Neural cell (in vitro differentiated cells): ENCODE measurements around the gene NF1. TPM values are rescaled to one million over a fixed set of nuclear protein-coding genes. Genes with fewer than 3 reads are reported as not detected.

Experiments used
- H2AFZ ChIP-seq: fragments of 200-600, 300-800 bp; sonication (generic), shearing (Covaris generic); 2 replicates; pipeline ENCODE4 v1.6.0; 2014; ENCODE audit warnings: low read depth, mild to moderate bottlenecking, antibody characterized with exemption, low read length, moderate library complexity
- H3F3A ChIP-seq: fragments of 200-600 bp; shearing (Covaris generic); 2 replicates; pipeline ENCODE4 v1.6.1; 2016; ENCODE audit warnings: mild to moderate bottlenecking, moderate library complexity, mixed read lengths, antibody characterized with exemption, low read length; ENCODE audit not compliant: insufficient read depth, poor library complexity, severe bottlenecking
- H3K27ac ChIP-seq: fragments of 200-600, 300-800 bp; sonication (generic), shearing (Covaris generic); 2 replicates; pipeline ENCODE4 v1.5.1; 2014; ENCODE audit warnings: mild to moderate bottlenecking, low read length, moderate library complexity
- H3K27me3 ChIP-seq: fragments of 300-800, 200-600 bp; sonication (generic), shearing (Covaris generic); 2 replicates; pipeline ENCODE4 v1.6.0; 2014; ENCODE audit warnings: mild to moderate bottlenecking, low read depth, low read length, moderate library complexity; ENCODE audit not compliant: insufficient read depth
- H3K36me3 ChIP-seq: fragments of 300-800, 200-600 bp; sonication (generic), shearing (Covaris generic); 2 replicates; pipeline ENCODE4 v1.5.1; 2014; ENCODE audit warnings: mild to moderate bottlenecking, antibody characterized with exemption, low read length, moderate library complexity; ENCODE audit not compliant: insufficient read depth
- H3K4me2 ChIP-seq: fragments of 300-800, 200-600 bp; sonication (generic), shearing (Covaris generic); 2 replicates; pipeline ENCODE4 v1.6.0; 2014; ENCODE audit warnings: mild to moderate bottlenecking, low read length
- H3K4me3 ChIP-seq: fragments of 300-800, 200-600 bp; sonication (generic), shearing (Covaris generic); 2 replicates; pipeline ENCODE4 v1.5.1; 2014; ENCODE audit warnings: mild to moderate bottlenecking, low read length, moderate library complexity
- H3K79me2 ChIP-seq: fragments of 200-600 bp; shearing (Covaris generic); replicated peaks from 2 replicates; pipeline ENCODE4 v1.6.0; 2014; ENCODE audit warnings: mild to moderate bottlenecking, low read length, moderate library complexity; ENCODE audit not compliant: insufficient read depth
- H3K9ac ChIP-seq: fragments of 300-800, 200-600 bp; sonication (generic), shearing (Covaris generic); 2 replicates; pipeline ENCODE4 v1.6.1; 2016; ENCODE audit warnings: mild to moderate bottlenecking, low read length, mixed read lengths
- H3K9me2 ChIP-seq: fragments of 200-600 bp; shearing (Covaris generic); 2 replicates; pipeline ENCODE4 v1.6.1; 2016; ENCODE audit warnings: mild to moderate bottlenecking, low read length, mixed read lengths; ENCODE audit not compliant: insufficient read depth
- H3K9me3 ChIP-seq: fragments of 200-600, 300-800 bp; sonication (generic), shearing (Covaris generic); 2 replicates; pipeline ENCODE4 v1.6.1; 2016; ENCODE audit warnings: mild to moderate bottlenecking, mixed run types, low read length, moderate library complexity, mixed read lengths
- H4K20me1 ChIP-seq: fragments of 200-600 bp; shearing (Covaris generic); 2 replicates; pipeline ENCODE4 v1.6.1; 2016; ENCODE audit warnings: mild to moderate bottlenecking, mixed run types; ENCODE audit not compliant: insufficient read depth
- CTCF ChIP-seq: fragments of 450-650 bp; IDR thresholded peaks from 2 replicates; pipeline ENCODE4 v1.5.1; 2014; ENCODE audit warnings: antibody characterized with exemption, mild to moderate bottlenecking, moderate library complexity; ENCODE audit not compliant: poor library complexity, severe bottlenecking
- EP300 ChIP-seq: fragments of 450-650 bp; conservative IDR thresholded peaks from 2 replicates; pipeline ENCODE4 v1.6.1; 2014; ENCODE audit warnings: antibody characterized with exemption, mild to moderate bottlenecking, moderate library complexity; ENCODE audit not compliant: poor library complexity, severe bottlenecking
- EZH2 ChIP-seq: fragments of 200-600, 300-800 bp; shearing (Covaris generic), sonication (generic); IDR thresholded peaks from 2 replicates; pipeline ENCODE4 v1.6.1; 2014; ENCODE audit warnings: antibody characterized with exemption, low read length, borderline replicate concordance, mild to moderate bottlenecking; ENCODE audit not compliant: insufficient read depth, poor library complexity, severe bottlenecking
- MXI1 ChIP-seq: fragments of 450-650 bp; conservative IDR thresholded peaks from 2 replicates; pipeline ENCODE4 v1.6.1; 2014; ENCODE audit warnings: antibody characterized with exemption, mild to moderate bottlenecking; ENCODE audit not compliant: poor library complexity, severe bottlenecking
- POLR2AphosphoS5 ChIP-seq: IDR thresholded peaks from 2 replicates; pipeline ENCODE4 v1.6.1; 2012
- RAD21 ChIP-seq: fragments of 450-650 bp; conservative IDR thresholded peaks from 2 replicates; pipeline ENCODE4 v1.6.1; 2014; ENCODE audit warnings: antibody characterized with exemption, mild to moderate bottlenecking, moderate library complexity
- REST ChIP-seq: IDR thresholded peaks from 2 replicates; pipeline ENCODE4 v1.6.1; 2012; ENCODE audit warnings: borderline replicate concordance
- SMC3 ChIP-seq: fragments of 450-650 bp; conservative IDR thresholded peaks from 2 replicates; pipeline ENCODE4 v1.6.1; 2014; ENCODE audit warnings: antibody characterized with exemption, mild to moderate bottlenecking, moderate library complexity; ENCODE audit not compliant: poor library complexity
- TAF1 ChIP-seq: IDR thresholded peaks from 2 replicates; pipeline ENCODE4 v1.6.1; 2012; ENCODE audit warnings: low read depth
- polyA plus RNA-seq: library from polyadenylated mRNA; depleted of rRNA; stranded (reverse); fragments of >200 nt; gene quantifications from 2 replicates; pipeline ENCODE4 v1.2.3, GENCODE V29; 2014

Gene NF1
- polyA plus RNA-seq, 1 donor from 2014 or later, result 22.4 TPM

- no peaks in the 10 kb centered on the region for H4K20me1 ChIP-seq
- no peaks in the 10 kb centered on the region for H3K9me2 ChIP-seq
- H3K27ac ChIP-seq, result no peak overlapping the region
- H3K9me3 ChIP-seq, result no peaks in the 10 kb centered on the region
- no peak overlapping the region for H3K9ac ChIP-seq
- H3F3A ChIP-seq, result no peaks in the 10 kb centered on the region
- H2AFZ ChIP-seq, result no peak overlapping the region
- no peak for TF ChIP-seq EP300
- no peak for TF ChIP-seq SMC3
- no peak for TF ChIP-seq REST
- no peak for TF ChIP-seq TAF1
- TF ChIP-seq MXI1, result no peak
- TF ChIP-seq EZH2, result no peak
- no peak for TF ChIP-seq POLR2AphosphoS5
- TF ChIP-seq RAD21, result no peak
- no peak for TF ChIP-seq CTCF
- H3K4me2 ChIP-seq, result no peak overlapping the region
- H3K4me3 ChIP-seq, result no peak overlapping the region
- H3K27me3 ChIP-seq, result no peaks in the 10 kb centered on the region
- no peaks in the 10 kb centered on the region for H3K36me3 ChIP-seq
- H3K79me2 ChIP-seq, result no peaks in the 10 kb centered on the region
These were observed 303.9 kb downstream of the NF1 start for GRCh38 chr17:31398381-31399311.

GRCh38 chr17:31400481-31400950 is 305.7 kb downstream of the NF1 start:
- Histone ChIP-seq H3K4me2 (no peak overlapping the region), H3K79me2 (no peaks in the 10 kb centered on the region), H3K36me3 (no peaks in the 10 kb centered on the region), H3F3A (no peaks in the 10 kb centered on the region), H3K9ac (no peak overlapping the region), H3K9me2 (no peaks in the 10 kb centered on the region), H2AFZ (no peak overlapping the region), H3K27ac (no peak overlapping the region), H3K27me3 (no peaks in the 10 kb centered on the region), H3K4me3 (no peak overlapping the region), H4K20me1 (no peaks in the 10 kb centered on the region), H3K9me3 (no peaks in the 10 kb centered on the region)
- no peak for TF ChIP-seq CTCF
- TF ChIP-seq RAD21, result no peak
- TF ChIP-seq MXI1, result no peak
- no peak for TF ChIP-seq POLR2AphosphoS5
- no peak for TF ChIP-seq EP300
- no peak for TF ChIP-seq SMC3
- TF ChIP-seq TAF1, result no peak
- no peak for TF ChIP-seq REST
- no peak for TF ChIP-seq EZH2
